Stomach (tissue), 9 donors: ENCODE results near the gene TAPBP. TPM values are rescaled to one million over a fixed set of nuclear protein-coding genes. Genes with fewer than 3 reads are reported as not detected.
"Not testable (repeated sequence)": the region's sequence is repeated elsewhere in the genome, so short reads cannot be mapped to it uniquely, and the experiment has no call there.

ENCODE experiments used
- DNase-seq, 2 donors: peaks; one replicate each; pipeline versions ENCODE4 v3.0.0 to v3.0.0-alpha.2; 2013 to 2019
- H3K27ac ChIP-seq, 5 donors: fragments of 200-600 bp in 4 of 5; sonication (generic) in 4 of 5; one replicate each; pipeline ENCODE4 v1.5.1; 2013 to 2019; ENCODE audit warnings: mild to moderate bottlenecking in 1 of 5, moderate library complexity in 1 of 5
- H3K27me3 ChIP-seq, 3 donors: fragments of 200-600 bp; sonication (generic); one replicate each; pipeline ENCODE4 v1.5.1; 2017 to 2019; ENCODE audit warnings: mixed run types in 1 of 3
- H3K36me3 ChIP-seq, 4 donors: fragments of 200-600 bp; sonication (generic); 1 replicate in 3 of 4; 2 replicates in 1 of 4; pipeline ENCODE4 v1.5.1; 2016 to 2019
- H3K4me1 ChIP-seq, 4 donors: fragments of 200-600 bp; sonication (generic); one replicate each; pipeline ENCODE4 v1.5.1; 2016 to 2019
- H3K4me3 ChIP-seq, 4 donors: fragments of 200-600 bp; sonication (generic) in 3 of 4; one replicate each; pipeline ENCODE4 v1.5.1; 2016 to 2019; ENCODE audit warnings: mild to moderate bottlenecking in 1 of 4
- H3K9me3 ChIP-seq, 4 donors: fragments of 200-600 bp; sonication (generic); one replicate each; pipeline ENCODE4 v1.5.1; 2016 to 2019
- EP300 ChIP-seq: sonication (generic); formaldehyde crosslinking; IDR thresholded peaks from one replicate; pipeline ENCODE4 v1.6.1; 2017; ENCODE audit warnings: antibody characterized with exemption
- POLR2A ChIP-seq, 4 donors: fragments of 450-650 bp; IDR thresholded peaks; one replicate each; pipeline ENCODE4 v1.6.1; 2016; ENCODE audit warnings: antibody characterized with exemption in 4 of 4, control low read depth in 2 of 4, mild to moderate bottlenecking in 1 of 4, moderate library complexity in 1 of 4
- POLR2AphosphoS5 ChIP-seq, 3 donors: sonication (generic); formaldehyde crosslinking; IDR thresholded peaks; one replicate each; pipeline ENCODE4 v1.6.1; 2016; ENCODE audit warnings: antibody characterized with exemption in 3 of 3
- WGBS, 5 donors: extraction: QIAGEN DNeasy Blood & Tissue Kit in 3 of 5; methylation state at CpG; one replicate each; pipeline versions ENCODE4 v1.1.5 to v1.1.7; 2013 to 2018; 5-methylcytosine and 5-hydroxymethylcytosine counted together
- intact Hi-C: fragments of 100-400 bp; cut with DNase I; formaldehyde crosslinking; loops from one replicate; pipeline ENCODE4 v1.15.1; 2023; ENCODE audit warnings: low total_unique reads
- polyA plus RNA-seq, 3 donors: library from polyadenylated mRNA; stranded (reverse); fragments of 200-250 nt; gene quantifications; one replicate each; pipeline ENCODE4 v1.2.3, GENCODE V29; 2013
- total RNA-seq, 5 donors: library from RNA; depleted of rRNA; stranded (reverse); fragments of >200 nt; gene quantifications; one replicate each; pipeline versions ENCODE4 v1.1.0 to v1.2.3, GENCODE V29; 2014 to 2016
- TF ChIP-seq, protein P1 (sequence below), 7 experiments: fragments of 450-650 bp in 4 of 7; fragments of 200-600 bp in 3 of 7; sonication (generic) in 3 of 7; IDR thresholded peaks; one replicate each; pipeline ENCODE4 v1.5.1; 2016 to 2019; ENCODE audit warnings: antibody characterized with exemption in 7 of 7, control low read depth in 2 of 7, mild to moderate bottlenecking in 1 of 7
- donor health status: healthy with polysubstance abuse.
- donor health status: Bipolar disorder and iron deficiency.
- donor health status: healthy.

The TAPBP gene
- total and polyA plus RNA-seq, 8 donors = 17.0 to 242 (median 52.0) TPM

DNA sequence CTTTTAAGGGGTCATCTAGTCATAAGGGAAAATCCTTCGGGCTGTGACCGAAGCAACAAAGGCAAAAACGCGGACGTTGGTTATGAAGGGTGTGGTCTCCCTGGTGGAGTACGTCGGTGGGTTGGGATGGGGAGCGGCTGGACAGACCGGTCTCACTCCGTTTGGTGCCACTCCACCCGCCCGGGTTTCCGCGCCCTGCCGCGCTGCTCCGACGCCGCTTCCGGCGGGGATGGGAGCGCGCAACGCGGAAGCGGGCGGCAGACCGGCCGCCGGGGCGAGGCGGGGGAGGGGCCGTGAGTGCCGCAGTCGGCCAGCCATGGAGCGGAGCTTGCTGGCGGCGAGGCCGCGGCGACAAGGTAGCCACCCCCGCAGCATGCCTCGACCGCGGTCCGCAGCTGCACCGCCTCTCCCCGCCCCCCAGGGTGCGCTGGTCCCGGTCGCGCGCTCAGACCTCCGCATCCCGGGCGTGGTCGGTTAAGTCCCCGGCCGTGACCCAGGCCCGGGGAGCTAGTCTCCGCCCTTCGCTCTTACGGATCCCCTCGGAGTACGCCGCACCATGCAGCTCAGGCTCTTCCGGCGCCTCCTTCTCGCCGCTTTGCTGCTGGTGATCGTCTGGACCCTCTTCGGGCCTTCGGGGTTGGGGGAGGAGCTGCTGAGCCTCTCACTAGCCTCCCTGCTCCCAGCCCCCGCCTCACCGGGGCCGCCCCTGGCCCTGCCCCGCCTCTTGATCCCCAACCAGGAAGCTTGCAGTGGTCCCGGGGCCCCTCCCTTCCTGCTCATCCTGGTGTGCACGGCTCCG lies 36.8 kb downstream of the TAPBP start, which contains the start of gene B3GALT4:
Gene B3GALT4, plus strand, starts transcription at position 260 of the 799 bp plus-strand sequence. Its CDS starts 297 bp downstream, at position 557.
- Histone ChIP-seq H3K4me3 (peak within 1 kb of the TSS; percentile 70 to 79 (median 74)), H3K27ac (peak within 1 kb of the TSS; percentile 91 to 97 (median 95)), H3K9me3 (no peaks in the 10 kb centered on the region), H3K36me3 (peaks cover 45 to 74% (median 72%) of the 10 kb centered on the region in 4 donors), H3K27me3 (no peaks in the 10 kb centered on the region), H3K4me1 (peaks cover 58 to 81% (median 75%) of the 10 kb centered on the region in 4 donors)
- peak; percentile 84 to 95 for DNase-seq
- intact Hi-C loops = no loop called here
- TF ChIP-seq POLR2A (IDR thresholded peaks at IDR 0.05) (no peak), EP300 (no peak), POLR2AphosphoS5 (IDR thresholded peaks at IDR 0.05) (peak in 2 of 3 donors; percentile 77 to 90)
- TF ChIP-seq, protein P1, sequence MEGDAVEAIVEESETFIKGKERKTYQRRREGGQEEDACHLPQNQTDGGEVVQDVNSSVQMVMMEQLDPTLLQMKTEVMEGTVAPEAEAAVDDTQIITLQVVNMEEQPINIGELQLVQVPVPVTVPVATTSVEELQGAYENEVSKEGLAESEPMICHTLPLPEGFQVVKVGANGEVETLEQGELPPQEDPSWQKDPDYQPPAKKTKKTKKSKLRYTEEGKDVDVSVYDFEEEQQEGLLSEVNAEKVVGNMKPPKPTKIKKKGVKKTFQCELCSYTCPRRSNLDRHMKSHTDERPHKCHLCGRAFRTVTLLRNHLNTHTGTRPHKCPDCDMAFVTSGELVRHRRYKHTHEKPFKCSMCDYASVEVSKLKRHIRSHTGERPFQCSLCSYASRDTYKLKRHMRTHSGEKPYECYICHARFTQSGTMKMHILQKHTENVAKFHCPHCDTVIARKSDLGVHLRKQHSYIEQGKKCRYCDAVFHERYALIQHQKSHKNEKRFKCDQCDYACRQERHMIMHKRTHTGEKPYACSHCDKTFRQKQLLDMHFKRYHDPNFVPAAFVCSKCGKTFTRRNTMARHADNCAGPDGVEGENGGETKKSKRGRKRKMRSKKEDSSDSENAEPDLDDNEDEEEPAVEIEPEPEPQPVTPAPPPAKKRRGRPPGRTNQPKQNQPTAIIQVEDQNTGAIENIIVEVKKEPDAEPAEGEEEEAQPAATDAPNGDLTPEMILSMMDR (IDR thresholded peaks at IDR 0.05) = peak in 5 of 7 experiments; percentile 21 to 68 (median 34)
- WGBS, 5 donors = 0 to 1% (median 0%) methylated on average over 52 to 80 of the region's 80 CpGs

DNA sequence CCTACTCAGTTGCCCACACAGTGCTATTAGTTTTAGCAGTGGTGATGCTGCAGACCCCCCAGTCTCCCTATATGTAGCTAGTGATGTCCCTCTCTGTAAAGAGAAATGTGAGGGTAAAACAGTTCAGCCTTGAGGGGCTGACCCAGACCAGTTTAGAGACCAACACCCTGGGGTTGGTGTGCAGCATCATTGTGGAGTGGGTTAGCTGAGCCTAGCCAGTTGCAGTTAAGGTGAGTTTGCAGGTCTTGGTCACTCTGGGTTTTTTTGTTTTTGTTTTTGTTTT lies 37.4 kb downstream of the TAPBP start:
- Histone ChIP-seq H3K9me3 (no peaks in the 10 kb centered on the region), H3K27me3 (no peaks in the 10 kb centered on the region), H3K4me3 (peak overlapping the region; percentile 70 to 79 (median 74)), H3K4me1 (peaks cover 58 to 81% (median 76%) of the 10 kb centered on the region in 4 donors), H3K36me3 (peaks cover 45 to 69% (median 67%) of the 10 kb centered on the region in 4 donors), H3K27ac (peak overlapping the region; percentile 91 to 97 (median 95))
- intact Hi-C loops = no loop called here
- TF ChIP-seq, protein P1 (IDR thresholded peaks at IDR 0.05) = no peak
- TF ChIP-seq POLR2A (IDR thresholded peaks at IDR 0.05) (no peak), EP300 (no peak), POLR2AphosphoS5 (IDR thresholded peaks at IDR 0.05) (no peak)
- no peak for DNase-seq

DNA sequence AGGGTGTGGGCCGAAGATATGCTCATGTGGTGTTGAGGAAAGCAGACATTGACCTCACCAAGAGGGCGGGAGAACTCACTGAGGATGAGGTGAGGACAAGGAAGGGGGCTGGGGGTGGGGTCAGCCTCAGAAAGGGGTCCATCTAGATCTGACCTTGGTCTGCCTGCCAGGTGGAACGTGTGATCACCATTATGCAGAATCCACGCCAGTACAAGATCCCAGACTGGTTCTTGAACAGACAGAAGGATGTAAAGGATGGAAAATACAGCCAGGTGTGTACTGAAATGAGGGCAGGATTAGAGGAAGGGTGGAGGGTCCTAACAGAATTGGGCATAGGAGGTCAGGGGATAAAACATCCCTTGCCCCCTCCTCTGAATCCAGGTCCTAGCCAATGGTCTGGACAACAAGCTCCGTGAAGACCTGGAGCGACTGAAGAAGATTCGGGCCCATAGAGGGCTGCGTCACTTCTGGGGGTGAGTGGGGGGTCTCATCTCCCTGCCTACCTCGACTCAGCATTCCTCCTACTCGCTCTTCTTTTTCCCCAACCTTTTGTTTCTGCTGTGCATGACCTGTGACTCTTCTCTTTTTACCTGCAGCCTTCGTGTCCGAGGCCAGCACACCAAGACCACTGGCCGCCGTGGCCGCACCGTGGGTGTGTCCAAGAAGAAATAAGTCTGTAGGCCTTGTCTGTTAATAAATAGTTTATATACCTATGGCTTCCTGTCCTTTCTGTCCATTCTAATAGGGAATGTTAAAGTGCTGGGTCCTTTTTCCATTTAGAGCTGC lies 37.9 kb downstream of the TAPBP start:
- intact Hi-C loops, H3K27me3 ChIP-seq, H3K9me3 ChIP-seq: not testable (repeated sequence)
- 52 to 74% (median 60%) methylated on average over 16 of the region's 16 CpGs for WGBS, 5 donors
- Histone ChIP-seq H3K27ac (peak overlapping the region; percentile 91 to 97 (median 95)), H3K36me3 (peaks cover 43 to 64% (median 62%) of the 10 kb centered on the region in 4 donors), H3K4me1 (peaks cover 58 to 84% (median 78%) of the 10 kb centered on the region in 4 donors), H3K4me3 (peak overlapping the region in 3 of 4 donors; percentile 70 to 77 (median 72))
- peak in 1 of 2 donors; percentile 9 for DNase-seq

DNA sequence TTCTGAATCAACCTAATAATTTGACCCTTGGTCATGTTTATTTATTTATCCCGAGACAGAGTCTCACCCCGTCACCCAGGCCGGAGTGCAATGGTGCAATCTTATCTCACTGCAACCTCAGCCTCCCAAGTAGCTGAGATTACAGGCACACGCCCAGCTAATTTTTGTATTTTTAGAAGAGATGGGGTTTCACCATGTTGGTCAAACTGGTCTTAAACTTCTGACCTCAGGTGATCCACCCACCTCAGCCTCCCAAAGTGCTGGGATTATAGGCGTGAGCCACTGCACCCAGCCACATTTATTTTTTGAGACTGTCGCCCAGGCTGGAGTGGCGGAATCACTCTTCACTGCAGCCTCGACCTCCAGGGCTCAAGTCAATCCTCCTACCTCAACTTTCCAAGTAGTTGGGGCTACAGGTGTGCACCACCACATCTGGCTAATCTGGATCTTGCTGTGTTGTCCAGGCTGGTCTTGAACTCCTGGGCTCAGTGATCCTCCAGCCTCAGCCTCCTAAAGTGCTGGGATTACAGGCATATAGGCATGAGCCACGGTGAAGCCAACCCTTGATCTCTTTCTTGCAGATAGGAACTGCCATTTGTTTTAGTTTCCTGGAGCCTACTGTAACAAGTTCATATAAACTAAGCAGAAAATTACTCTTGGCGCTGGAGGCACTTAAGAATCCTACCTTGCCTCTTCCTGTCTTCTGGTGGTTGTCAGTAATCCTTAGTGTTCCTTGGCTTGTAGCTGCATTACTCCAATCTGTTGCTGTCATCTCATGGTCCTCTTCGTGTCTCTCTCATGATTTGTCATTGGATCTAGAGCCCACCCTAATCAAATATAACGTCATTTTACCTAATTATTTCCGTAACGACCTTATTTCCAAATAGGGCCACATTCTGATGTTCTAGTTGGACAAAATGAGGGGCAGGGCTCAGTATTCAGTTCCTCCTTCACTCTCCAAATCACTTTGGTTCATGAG lies 39.7 kb downstream of the TAPBP start:
- Histone ChIP-seq H3K36me3 (peaks cover 39 to 51% (median 48%) of the 10 kb centered on the region in 4 donors), H3K27ac (peak overlapping the region; percentile 3 to 95 (median 45)), H3K27me3 (no peaks in the 10 kb centered on the region), H3K4me1 (peaks cover 58 to 84% (median 84%) of the 10 kb centered on the region in 4 donors), H3K9me3 (no peaks in the 10 kb centered on the region), H3K4me3 (peak overlapping the region in 3 of 4 donors; percentile 9 to 77 (median 77))
- DNase-seq = peak in 1 of 2 donors; percentile 3
- TF ChIP-seq POLR2A (IDR thresholded peaks at IDR 0.05) (no peak), EP300 (no peak), POLR2AphosphoS5 (IDR thresholded peaks at IDR 0.05) (no peak)
- TF ChIP-seq, protein P1 (IDR thresholded peaks at IDR 0.05) = no peak
- intact Hi-C loops = no loop called here
- 36 to 46% (median 43%) methylated on average over 14 of the region's 14 CpGs for WGBS, 5 donors
